ENCODE results near the gene EIF3M.

DNA sequence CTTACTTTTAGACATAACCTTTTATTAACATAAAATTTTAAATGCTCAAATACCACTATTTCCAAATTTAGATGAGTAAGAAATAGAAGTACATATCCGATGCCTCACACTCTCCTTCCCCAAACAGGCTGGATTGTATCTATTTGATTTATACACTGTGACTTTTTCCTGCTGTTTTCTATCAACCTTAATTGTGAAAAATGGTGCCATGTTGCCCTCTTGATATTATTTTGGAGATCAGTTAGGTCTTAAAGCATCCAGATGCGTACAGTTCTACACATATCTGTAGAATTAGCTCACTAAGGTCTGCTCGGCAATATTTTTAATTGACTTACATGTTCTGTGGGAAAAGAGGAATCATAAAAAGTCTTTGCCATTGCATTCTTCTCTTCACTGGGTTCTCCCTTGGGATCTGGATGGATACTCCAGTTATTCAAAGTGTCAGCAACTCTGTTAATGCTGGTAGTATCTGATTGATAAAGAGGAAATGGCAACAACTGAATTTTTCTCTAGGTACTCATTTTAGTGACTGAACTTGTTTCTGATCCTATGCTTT is 27.2 kb downstream of the EIF3M start:
- TF ChIP-seq, protein P1, sequence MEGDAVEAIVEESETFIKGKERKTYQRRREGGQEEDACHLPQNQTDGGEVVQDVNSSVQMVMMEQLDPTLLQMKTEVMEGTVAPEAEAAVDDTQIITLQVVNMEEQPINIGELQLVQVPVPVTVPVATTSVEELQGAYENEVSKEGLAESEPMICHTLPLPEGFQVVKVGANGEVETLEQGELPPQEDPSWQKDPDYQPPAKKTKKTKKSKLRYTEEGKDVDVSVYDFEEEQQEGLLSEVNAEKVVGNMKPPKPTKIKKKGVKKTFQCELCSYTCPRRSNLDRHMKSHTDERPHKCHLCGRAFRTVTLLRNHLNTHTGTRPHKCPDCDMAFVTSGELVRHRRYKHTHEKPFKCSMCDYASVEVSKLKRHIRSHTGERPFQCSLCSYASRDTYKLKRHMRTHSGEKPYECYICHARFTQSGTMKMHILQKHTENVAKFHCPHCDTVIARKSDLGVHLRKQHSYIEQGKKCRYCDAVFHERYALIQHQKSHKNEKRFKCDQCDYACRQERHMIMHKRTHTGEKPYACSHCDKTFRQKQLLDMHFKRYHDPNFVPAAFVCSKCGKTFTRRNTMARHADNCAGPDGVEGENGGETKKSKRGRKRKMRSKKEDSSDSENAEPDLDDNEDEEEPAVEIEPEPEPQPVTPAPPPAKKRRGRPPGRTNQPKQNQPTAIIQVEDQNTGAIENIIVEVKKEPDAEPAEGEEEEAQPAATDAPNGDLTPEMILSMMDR (IDR thresholded peaks at IDR 0.05), result no peak
- no peak for TF ChIP-seq POLR2A (IDR thresholded peaks at IDR 0.05)
